ENCODE results near the gene TTLL12.

Gene TTLL12

GRCh38 chr22:43131773-43132501 lies 55.0 kb downstream of the TTLL12 start:
- TF ChIP-seq CTCF (IDR thresholded peaks at IDR 0.05; ENCODE audit: low read depth, low read length): no peak
- no peak for DNase-seq (ENCODE audit: extremely low read depth, low read depth)

DNA sequence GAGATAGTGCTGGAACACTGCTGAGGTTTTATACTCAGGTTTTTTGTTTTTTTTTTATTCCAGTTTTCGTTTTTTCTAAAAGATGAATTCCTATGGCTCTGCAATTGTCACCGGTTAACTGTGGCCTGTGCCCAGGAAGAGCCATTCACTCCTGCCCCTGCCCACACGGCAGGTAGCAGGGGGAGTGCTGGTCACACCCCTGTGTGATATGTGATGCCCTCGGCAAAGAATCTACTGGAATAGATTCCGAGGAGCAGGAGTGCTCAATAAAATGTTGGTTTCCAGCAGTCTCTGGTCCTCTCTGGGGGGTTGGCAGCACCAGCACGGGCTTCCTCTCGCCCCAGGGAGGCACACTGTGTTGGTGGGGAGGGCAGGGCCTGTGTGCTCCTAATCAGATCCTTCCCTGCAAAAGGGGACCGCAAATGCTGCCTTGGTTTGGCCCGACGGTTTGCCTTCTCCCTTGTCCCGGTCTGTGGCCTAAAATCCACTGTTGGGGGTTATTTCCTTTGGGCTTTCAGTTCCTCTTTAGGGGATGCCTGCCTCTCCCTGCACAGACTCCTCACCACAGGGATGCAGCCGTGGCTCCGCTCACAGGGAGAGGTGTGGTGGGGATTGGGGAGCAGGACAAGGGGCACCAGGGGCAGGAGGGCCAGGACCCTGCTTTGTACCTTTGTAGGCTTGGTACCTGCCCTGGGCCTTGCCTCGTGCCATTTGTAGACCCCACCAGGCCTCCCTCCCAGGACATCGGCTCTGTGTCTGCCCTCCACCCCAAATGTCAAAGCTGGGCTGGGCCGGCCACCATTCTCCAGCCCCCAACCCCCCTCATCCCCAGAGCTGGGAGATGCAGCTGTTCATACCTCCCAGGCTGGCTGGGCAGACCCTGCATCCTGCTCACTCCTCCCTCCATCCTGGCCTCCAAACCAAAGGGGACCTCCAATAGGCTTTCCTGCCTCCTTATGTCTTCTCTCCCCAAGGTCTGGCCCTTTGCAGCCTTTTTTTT lies 57.2 kb downstream of the TTLL12 start:
- no peak for DNase-seq (ENCODE audit: extremely low read depth, low read depth)
- no peak for TF ChIP-seq CTCF (IDR thresholded peaks at IDR 0.05; ENCODE audit: low read depth, low read length)

DNA sequence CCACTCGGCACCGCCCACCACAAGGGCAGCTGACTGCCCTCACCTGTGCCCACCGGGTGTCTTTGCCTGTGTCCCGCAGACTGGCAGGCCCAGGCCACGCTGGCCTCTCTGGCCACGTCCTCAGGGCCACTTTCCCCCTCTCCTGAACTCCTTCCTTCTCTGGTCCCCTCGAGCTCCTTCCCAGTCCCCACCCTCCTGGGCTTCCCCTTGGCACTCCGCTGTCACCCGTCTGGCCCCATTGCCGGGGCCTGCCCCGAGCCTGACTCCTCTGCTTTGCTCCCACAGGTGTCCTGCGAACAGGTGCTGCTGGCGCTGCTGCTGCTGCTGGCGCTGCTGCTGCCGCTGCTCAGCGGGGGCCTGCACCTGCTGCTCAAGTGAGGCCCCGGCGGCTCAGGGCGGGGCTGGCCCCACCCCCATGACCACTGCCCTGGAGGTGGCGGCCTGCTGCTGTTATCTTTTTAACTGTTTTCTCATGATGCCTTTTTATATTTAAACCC lies 58.0 kb downstream of the TTLL12 start:
- no peak for TF ChIP-seq CTCF (IDR thresholded peaks at IDR 0.05; ENCODE audit: low read depth, low read length)
- no peak for DNase-seq (ENCODE audit: extremely low read depth, low read depth)

- TF ChIP-seq CTCF (IDR thresholded peaks at IDR 0.05; ENCODE audit: low read depth, low read length): no peak
- DNase-seq (ENCODE audit: extremely low read depth, low read depth): no peak
These were observed 58.8 kb downstream of the TTLL12 start for GRCh38 chr22:43128116-43128515.

GRCh38 chr22:43127166-43127908 lies 59.6 kb downstream of the TTLL12 start:
- no peak for TF ChIP-seq CTCF (IDR thresholded peaks at IDR 0.05; ENCODE audit: low read depth, low read length)
- no peak for DNase-seq (ENCODE audit: extremely low read depth, low read depth)

DNA sequence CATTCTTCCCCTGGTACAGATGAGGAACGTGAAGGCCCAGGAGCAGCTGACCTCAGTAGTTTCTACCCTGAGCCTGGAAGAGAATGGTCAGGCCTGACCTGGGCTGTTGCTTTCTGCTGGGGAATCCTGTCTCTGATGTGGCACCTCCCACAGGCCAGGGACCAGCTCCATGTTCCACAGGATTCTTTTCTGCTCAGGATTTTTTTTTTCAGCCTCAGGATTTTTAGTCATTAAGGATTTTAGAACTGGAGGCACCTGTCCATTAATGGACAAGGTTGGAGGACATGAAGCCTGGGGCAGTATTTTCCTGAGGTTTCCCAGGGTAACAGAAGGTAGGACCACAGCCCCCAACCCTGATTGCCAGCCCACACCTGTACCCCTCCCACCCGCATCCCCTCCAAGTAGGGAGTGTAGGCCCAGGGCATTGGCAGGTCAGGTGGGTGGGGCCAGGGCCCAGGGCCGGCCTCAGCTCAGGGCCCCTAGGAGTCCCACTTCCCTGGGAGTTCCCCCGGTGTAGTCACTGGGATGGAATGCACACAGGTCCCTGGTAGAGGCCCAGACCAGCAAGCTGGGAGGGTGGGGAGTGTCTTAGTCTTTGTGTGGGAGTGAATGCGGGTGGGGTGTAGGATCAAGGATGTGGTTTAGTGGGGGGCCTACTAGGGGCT lies 60.3 kb downstream of the TTLL12 start:
- no peak for DNase-seq (ENCODE audit: extremely low read depth, low read depth)
- no peak for TF ChIP-seq CTCF (IDR thresholded peaks at IDR 0.05; ENCODE audit: low read depth, low read length)

Measured in AG09319 (cell line).